Measurements from ENCODE around the gene PROM1. TPM values are rescaled to one million over a fixed set of nuclear protein-coding genes. Genes with fewer than 3 reads are reported as not detected.

Gene PROM1
- total and polyA plus RNA-seq, 9 of the 15 experiments (the other 6 are each of a cell fraction or from before 2014, with no cell fraction given), result 0.05 TPM; not detected in 8

DNA sequence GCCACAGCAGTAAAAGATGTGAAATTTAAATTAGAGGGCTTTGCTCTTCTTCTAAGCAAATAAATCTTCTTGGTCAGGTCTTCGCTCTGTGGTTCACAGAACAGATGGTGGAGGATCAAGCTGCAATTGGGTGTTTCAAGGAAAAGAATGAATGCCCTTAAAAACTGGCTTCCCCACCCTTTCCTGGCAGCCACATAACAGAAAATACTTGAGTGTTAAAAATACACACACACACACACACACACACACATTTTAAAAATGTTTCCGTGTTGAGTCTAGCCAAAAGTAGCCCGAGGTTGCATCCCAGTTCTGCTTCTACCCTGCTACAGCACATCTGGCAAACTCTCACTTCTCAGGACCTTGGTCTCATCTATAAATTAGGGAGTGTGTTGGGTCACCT lies 64.2 kb downstream of the PROM1 start (continued):
- TF ChIP-seq, protein P1, sequence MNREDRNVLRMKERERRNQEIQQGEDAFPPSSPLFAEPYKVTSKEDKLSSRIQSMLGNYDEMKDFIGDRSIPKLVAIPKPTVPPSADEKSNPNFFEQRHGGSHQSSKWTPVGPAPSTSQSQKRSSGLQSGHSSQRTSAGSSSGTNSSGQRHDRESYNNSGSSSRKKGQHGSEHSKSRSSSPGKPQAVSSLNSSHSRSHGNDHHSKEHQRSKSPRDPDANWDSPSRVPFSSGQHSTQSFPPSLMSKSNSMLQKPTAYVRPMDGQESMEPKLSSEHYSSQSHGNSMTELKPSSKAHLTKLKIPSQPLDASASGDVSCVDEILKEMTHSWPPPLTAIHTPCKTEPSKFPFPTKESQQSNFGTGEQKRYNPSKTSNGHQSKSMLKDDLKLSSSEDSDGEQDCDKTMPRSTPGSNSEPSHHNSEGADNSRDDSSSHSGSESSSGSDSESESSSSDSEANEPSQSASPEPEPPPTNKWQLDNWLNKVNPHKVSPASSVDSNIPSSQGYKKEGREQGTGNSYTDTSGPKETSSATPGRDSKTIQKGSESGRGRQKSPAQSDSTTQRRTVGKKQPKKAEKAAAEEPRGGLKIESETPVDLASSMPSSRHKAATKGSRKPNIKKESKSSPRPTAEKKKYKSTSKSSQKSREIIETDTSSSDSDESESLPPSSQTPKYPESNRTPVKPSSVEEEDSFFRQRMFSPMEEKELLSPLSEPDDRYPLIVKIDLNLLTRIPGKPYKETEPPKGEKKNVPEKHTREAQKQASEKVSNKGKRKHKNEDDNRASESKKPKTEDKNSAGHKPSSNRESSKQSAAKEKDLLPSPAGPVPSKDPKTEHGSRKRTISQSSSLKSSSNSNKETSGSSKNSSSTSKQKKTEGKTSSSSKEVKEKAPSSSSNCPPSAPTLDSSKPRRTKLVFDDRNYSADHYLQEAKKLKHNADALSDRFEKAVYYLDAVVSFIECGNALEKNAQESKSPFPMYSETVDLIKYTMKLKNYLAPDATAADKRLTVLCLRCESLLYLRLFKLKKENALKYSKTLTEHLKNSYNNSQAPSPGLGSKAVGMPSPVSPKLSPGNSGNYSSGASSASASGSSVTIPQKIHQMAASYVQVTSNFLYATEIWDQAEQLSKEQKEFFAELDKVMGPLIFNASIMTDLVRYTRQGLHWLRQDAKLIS (CRISPR knock-in tag; IDR thresholded peaks at IDR 0.05), result no peak
- TF ChIP-seq, protein P2, sequence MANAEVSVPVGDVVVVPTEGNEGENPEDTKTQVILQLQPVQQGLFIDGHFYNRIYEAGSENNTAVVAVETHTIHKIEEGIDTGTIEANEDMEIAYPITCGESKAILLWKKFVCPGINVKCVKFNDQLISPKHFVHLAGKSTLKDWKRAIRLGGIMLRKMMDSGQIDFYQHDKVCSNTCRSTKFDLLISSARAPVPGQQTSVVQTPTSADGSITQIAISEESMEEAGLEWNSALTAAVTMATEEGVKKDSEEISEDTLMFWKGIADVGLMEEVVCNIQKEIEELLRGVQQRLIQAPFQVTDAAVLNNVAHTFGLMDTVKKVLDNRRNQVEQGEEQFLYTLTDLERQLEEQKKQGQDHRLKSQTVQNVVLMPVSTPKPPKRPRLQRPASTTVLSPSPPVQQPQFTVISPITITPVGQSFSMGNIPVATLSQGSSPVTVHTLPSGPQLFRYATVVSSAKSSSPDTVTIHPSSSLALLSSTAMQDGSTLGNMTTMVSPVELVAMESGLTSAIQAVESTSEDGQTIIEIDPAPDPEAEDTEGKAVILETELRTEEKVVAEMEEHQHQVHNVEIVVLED (CRISPR knock-in tag; IDR thresholded peaks at IDR 0.05), result no peak
- TF ChIP-seq, protein P3, sequence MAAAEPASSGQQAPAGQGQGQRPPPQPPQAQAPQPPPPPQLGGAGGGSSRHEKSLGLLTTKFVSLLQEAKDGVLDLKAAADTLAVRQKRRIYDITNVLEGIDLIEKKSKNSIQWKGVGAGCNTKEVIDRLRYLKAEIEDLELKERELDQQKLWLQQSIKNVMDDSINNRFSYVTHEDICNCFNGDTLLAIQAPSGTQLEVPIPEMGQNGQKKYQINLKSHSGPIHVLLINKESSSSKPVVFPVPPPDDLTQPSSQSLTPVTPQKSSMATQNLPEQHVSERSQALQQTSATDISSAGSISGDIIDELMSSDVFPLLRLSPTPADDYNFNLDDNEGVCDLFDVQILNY (CRISPR knock-in tag; IDR thresholded peaks at IDR 0.05), result no peak
- no peak for TF ChIP-seq ZKSCAN3 (CRISPR knock-in tag; IDR thresholded peaks at IDR 0.05)
- TF ChIP-seq ZBED1 (IDR thresholded peaks at IDR 0.05), result no peak

All from K562 (cell line).